A172 (cell line): Measurements from ENCODE around the gene AMACR. TPM values are rescaled to one million over a fixed set of nuclear protein-coding genes. Genes with fewer than 3 reads are reported as not detected.

ENCODE experiments used
- DNase-seq: peaks from one replicate; pipeline ENCODE4 v3.0.0-alpha.2; 2015; ENCODE audit warnings: low spot score
- total RNA-seq: library from RNA; depleted of rRNA; stranded (reverse); fragments of >200 nt; shearing (Covaris generic); gene quantifications from 2 replicates; pipeline ENCODE4 v1.2.3, GENCODE V29; 2014

AMACR gene
- total RNA-seq, 1 experiment from 2014 or later = 25.1 TPM

DNA sequence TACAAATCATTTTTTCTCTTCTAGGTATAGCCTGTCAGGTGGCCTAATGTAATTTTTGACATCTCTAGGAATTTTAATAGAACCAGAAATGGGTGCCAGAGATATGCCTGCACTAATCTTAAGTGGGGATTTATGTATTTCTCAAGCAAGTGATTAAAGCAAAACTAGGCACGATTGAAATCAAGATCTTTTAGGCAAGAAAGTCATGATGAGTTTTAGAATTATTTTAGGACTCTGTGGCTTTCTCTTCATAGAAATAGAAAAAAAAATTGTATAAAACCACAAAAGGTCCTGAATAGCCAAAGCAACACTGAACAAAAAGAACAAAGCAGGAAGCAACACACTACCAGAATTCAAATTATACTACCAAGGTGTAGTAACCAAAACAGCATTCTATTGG, 952 bp upstream of the AMACR start:
- peak; percentile 11 for DNase-seq

DNA sequence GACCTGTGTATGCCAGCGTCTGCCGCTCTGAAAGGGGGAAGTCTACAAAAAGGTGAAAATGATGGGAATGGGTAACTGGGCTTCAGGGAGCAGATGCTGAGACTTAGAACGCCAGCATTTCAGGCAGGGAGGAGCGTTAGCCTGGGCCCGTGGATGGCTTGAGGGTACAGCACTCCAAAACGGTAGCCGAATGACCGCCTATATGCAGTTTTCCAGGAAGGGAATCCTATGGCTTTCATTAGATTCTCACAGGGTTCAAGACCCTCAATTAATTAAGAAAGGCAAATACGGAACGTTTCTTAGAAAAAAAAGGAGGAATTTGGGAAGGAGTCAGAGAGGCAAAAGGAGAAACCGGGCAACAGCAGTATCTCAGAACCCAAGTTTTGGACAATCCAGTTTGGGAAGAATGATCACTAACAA, 639 bp downstream of the AMACR start:
- peak; percentile 3 for DNase-seq

DNA sequence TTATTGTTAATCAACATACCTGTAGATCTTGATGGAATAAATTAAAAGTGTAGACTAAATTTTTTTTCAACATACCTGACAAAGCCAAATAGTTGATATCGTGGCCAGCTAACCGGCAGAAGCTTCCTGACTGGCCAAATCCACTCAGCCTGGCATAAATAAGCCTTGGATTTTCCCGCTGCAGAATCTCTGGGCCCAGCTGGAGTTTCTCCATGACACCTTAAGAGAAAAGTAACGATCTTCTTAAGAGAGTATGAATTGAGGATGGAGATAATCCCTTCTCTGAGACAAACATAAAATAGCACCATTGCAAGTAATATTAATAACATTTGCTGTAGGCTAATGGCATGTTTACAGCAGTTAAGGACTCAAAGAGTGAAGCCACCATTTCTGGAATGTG, 2.2 kb downstream of the AMACR start:
- DNase-seq = no peak

DNA sequence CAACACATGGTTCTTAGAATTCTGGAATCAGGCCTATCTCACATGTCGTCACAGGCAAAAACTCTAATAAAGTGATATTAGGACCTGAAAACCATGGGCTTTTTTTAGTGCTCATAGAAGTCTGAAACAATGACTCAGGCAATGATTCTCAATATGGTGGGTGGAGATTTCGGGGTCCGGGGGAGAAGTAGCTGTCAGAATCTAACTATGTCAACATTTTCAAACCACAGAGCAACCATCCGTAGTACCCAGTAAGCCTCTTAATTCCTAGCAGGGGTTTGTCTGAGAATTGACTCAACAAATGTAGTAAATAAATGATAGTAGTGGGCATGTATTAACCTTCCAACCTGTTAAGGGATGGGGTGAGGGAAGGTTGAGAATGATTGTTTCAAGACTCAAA, 2.6 kb downstream of the AMACR start:
- no peak for DNase-seq

DNA sequence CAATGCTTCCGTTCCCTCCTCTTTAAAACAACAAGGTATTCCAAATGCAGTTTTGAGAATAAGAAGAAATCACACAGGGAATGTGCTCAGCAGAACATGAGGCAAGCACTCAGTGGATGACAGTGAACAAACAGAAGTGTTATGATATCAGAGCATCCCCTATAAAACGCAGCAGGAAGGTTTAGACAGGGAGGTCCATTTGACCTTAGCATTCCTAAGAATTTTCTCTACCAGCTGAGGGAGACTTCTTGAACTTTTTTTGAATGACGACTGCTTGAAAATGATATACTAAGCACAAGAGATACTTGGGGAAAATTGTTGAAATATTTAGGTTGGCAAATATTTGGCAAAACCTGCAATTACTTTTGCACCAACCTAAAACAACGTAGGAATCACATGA, 3.9 kb downstream of the AMACR start:
- no peak for DNase-seq

DNA sequence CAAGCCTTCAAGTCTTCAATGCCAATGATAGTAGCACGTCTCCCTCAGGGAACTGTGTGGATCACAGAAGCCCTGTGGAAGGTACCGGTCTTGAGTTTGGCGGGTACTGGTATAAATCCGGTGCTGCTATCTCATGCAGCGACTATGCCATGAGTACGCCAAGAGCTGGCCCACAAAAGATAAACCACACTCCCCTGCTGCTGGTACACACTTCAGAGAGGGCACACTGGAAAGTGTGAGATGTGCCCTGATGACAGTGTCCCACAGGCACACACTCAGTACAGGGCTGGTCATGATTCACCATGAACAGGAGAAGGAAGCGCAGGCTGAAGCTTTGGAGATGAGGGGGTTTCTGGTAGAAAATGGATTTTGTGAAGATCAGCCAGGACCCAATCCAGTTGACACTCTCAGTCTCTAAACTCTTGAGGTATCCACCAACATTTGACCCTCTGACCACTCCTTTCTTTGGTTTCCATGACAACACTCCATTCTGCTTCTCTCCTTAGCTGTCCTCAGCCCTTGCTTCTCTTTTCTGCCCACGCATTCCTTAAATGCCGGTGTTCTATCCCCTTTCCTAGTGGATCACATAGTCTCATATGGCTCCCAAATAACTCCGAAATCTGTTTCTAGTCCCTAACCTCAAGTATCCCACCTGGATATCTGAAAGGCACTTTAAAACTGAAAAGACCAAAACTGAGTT, 5.1 kb downstream of the AMACR start:
- no peak for DNase-seq

DNA sequence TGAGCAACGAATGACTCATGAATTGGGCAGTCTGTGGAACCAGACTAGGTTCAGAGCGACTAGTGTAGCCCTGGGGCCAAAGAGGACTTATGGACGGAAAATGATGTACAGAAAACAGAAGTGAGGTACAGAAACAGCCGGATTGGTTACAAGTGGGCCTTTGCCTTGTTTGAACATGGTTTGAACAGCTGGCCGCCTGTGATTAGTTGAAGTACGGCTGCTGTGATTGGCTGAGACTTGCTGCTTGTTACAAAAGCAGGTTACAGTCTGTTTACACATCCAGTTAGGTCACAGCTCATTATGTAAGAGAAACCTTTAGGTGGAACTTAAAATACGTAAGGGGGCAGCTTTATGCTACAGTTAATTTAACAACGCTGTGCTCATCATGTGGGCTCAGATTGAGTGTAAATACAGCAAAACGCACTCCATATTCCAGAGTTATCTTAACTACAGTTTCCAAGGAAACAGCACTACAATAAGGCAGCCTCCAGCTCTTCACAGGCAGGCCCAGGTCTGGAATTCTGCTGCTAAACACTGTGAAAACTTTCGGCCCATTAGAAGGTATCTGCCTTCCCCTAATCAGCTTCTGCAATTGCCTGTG, 6.5 kb downstream of the AMACR start:
- no peak for DNase-seq

DNA sequence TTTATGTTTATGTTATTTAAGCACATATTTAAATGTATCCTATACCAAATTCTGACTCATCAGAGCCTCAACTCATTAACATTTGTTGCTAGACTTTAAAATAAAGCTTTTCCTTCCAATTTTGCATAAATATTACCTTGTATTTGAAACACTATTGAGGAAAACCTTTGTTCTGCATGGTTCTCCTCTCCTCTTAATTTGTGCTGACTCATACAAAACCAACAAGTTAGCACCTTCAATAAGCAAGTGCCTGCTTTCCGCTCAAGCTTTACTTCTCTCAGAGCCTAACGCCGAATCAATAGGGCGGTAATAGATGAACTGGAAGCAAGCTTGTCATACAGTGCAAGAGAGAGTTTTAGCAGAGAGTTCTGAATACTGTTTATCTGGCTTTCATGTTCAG, 7.9 kb downstream of the AMACR start:
- no peak for DNase-seq

DNA sequence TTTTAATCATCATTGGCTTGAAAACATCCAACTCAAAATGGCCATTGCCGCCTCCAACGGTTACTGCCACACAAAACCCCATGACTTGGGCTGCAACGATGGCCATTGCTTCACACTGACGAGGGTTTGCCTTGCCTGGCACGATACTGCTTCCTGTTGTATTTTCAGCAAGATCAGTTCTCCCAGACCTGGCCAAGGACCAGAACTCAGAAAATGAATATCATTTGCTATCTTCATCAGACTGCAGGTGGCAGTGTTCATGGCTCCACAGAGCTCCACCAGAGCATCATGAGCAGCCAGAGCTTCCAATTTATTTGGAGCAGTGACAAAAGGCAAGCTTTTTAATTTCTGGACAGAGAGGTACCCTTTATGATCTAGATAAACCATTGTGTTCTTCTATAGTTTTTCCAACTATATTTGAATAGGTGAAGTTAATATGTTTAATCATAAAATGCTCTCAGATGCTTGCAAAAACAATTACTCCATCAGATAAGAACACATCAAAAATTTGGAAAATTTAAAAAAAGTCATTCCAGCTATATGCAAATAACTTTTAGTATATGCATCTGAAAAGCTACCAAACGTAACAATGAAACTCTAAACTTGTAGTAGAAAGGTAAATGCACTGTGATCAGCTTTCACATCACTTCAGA, 10.4 kb downstream of the AMACR start:
- DNase-seq = peak; percentile 81

DNA sequence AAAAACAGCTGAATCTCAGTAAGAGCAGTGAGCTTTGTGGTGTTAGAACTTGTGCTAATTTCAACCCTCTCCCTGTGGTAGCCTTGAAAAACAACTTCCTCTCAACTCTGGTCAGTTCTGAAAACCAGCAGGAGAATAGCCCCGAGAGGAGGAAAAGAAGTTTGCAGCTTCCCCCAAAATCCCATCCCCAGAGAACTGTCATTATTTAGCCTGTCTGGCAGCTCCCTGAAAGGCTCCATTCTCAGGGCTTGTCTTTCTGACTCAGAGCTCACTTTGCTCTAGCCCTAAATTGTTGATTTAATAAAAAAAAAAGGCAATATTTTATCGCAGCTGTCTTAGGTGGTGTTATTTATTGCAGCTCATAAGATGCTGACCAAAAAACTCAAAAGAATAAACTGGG, 12.0 kb downstream of the AMACR start:
- no peak for DNase-seq

DNA sequence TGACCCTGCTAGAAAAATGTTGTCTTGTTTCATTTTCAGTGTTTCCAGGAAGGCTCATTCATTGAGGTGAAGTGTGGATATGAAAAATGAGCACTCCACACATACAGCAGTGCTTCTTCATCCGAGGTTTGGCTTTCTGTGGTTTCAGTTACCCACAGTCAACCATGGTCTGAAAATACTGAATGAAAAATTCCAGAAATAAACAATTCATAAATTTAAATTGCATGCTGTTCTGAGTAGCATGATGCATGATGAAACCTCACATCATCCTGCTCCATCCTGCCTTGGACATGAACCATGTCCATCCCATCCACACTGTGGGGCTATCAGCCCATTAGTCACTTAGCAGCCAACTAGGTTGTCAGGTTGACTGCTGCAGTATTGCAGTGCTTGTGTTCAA, 13.0 kb downstream of the AMACR start:
- no peak for DNase-seq

DNA sequence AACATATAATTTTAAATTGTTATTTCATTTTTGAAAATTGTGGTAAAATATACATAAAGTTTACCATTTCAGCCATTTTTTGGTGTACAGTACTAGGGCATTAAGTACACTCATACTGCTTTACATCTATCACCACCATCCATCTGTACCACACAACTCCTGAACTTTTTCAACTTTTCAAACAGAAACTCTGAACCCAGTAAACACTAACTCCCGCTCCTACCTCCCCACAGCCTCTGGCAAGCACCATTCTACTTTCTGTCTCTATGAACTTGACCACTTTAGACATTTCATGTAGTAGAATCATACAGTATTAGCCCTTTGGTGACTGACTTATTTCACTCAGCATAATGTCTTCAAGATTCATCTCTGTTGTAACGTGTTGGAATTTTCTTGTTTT, 15.0 kb downstream of the AMACR start:
- no peak for DNase-seq

DNA sequence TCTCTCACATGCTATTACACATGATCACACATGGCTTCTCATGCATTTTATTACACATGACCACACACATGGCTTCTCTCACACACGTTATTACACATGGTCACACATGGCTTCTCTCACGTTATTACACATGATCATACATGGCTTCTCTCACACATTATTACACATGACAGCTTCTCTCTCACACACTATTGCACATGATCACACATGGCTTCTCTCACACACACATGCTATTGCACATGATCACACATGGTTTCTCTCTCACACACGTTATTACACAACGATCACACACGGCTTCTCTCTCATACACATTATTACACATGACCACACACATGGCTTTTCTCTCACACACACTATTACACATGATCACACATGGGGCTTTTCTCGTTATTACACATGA, 22.4 kb downstream of the AMACR start:
- no peak for DNase-seq

DNA sequence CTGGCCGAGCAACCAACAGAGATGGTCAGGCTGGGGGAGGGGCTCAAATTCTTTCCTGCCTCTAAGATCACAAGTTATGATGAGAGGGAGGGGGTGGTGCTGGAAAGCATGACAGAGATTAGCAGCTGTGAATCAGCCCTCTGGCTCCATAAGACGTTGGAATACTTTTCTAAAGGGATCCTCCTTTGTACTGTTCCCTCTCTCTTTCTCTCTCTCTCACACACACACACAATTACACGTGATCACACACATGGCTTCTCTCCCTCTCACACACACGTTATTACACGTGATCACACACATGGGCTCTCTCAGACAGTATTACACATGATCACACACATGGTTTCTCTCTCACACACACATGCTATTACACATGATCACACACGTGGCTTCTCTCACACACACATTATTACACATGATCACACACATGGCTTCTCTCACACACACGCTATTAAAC, 23.2 kb downstream of the AMACR start, which contains the start of gene SLC45A2:
TSS of gene SLC45A2 (minus strand) at position 23 of the 454 bp plus-strand sequence. CDS start 110 bp downstream, outside the sequence.
- DNase-seq = no peak

DNA sequence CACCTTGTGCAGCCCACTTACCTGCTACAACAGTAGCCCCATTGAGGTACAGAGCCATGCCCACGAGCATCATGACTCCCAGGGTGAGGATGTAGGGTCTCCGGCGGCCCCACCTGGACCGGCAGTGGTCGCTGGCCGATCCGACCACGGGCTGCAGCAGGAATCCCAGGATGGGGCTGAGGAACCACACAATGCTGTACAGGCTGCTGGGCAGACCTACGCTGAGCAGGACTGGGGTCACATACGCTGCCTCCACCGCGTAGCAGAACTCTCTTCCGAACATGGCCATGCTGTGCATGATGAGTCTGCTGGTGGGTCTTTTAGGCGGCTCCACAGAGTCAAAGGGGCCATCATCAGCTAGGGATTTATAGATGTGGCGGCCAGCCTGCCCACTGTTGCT, 23.7 kb downstream of the AMACR start:
- no peak for DNase-seq

DNA sequence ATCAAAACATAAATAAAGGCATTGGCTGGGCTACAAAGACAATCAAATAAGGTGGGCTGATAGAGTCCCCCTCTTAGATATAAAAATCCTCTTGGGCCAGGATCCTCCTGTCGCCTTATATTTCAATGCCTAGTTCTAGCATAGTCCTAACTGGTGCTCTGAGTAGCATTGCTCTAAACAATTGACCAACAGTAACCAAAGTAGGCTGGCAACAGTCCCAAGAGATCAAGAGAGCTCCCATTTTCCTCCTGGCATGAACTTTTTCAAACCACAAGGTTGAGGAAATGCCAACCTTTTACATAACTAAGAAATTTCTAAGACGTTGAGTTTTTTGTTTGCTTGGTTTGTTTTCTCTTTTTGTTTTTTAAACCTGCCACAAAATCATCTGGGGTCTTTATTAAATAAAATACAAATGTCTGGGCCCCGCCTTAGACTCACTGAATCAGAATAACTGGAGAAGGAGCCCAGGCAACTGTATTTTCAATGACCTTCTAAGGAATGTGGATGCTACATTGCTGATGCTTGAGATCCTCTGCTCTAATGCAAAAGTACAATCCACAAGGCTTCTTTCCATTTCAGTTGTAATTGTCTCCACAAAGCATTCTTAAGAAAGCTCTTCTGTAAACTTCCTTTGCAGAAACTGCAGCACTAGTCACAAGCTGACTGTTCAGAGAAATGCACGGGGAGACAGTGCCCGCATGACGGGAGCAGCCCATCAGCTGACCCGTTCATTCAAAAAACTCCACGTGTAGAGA, 26.3 kb downstream of the AMACR start:
- DNase-seq = peak; percentile 16

DNA sequence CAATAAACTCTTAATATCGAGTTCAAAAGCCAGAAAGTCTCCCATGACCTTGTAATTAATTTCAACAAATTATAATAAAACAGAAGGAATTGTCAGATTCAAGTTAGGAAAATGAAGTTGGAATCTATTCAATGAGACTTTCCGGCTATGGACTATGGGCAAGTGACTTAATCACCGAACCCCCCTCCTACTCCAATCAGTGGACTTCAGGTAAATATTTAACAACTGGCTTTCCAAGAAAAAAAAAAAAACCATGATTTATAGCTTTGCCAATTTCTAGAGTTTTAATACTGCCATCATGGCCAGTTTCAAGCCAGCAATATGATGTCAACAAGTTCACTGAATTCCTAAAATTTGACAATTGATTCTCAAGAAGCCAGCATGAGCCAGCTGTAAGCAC, 27.8 kb downstream of the AMACR start:
- no peak for DNase-seq

DNA sequence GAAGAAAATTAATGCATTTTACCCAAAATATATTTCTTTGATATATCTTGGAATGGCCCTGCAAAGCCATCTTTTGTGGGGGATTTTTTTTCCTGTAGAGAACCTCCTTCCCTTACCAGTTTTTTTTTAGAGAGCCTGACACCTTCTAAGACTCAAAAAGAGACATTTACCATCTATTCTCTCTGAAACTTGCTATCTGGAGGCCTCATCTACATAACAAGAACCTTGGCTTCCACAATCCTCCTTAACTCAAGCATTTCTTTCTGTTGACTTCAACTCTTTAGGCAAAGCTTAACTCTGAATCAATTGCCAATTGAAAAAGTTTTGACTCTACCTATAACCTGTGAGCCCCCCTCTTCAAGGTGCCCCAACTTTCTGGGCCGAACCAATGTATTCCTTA, 29.5 kb downstream of the AMACR start:
- DNase-seq = no peak

DNA sequence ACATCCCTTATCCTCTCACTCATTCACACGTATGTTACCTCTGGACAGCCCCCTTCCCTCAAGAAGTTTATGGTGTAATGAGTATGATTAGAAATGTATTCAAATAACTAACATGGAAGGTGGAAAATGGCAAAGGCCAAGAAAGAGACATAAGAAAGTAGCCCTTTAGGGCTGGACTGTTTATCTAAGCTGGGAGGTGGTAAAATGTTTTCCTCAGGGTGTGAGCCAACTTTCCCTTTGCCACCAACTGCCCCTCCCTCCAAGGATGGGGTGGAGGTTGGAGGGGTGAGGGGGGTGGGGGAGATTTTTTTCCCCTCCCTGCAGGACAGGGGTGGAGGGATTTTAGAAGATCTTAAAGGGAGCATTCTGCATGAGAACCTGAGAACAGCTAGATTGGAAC, 31.5 kb downstream of the AMACR start:
- no peak for DNase-seq

DNA sequence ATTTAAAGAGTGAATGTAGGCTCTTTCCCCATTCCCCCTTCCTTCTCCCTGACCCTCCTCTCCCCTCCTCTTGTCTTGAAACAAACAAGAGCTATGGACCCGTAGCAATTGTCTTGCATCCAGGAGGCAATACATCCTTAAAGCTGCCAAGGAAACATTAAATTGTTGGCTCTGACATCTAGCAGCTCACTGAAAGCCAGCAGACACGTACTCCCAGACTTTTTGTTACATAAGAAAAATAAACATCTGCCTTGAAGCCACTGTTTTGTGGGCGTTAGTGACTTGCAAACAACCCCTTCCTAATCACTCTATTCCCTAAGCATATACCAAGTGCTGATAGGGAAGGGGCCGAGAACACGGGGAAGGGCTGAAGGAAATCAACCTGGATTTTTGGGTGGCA, 32.0 kb downstream of the AMACR start:
- no peak for DNase-seq

DNA sequence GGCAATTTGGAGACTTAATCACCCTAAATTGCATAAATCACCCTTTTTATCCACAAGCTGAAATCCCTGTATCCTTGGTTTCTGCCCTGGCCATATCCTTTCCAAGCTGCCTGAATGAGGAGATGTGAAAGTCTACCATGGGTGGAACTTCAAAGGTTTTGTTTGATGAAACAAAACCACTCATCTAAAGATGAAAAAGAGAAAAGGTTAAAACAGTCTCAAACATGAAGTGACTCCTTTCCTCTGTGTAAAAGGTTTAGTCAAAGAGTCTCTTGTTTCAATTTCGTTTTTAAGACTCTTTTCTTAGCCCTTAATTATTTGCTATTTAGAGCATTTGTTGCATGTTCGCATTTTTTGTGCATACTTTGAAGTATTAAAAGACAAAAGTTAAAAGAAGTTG, 34.6 kb downstream of the AMACR start:
- no peak for DNase-seq
